ENCODE results near the gene HNRNPR. TPM values are rescaled to one million over a fixed set of nuclear protein-coding genes. Genes with fewer than 3 reads are reported as not detected.
A peak's percentile ranks its signal among the peaks of the same experiment; 100 is the strongest.

Gene HNRNPR
- total and polyA plus RNA-seq, 2 of the 8 experiments (the other 6 are each of a cell fraction or from before 2014, with no cell fraction given) = 110 to 214 TPM

- TF ChIP-seq TBP (IDR thresholded peaks at IDR 0.05; ENCODE audit: low read depth, low read length) (peak; percentile 78), ZNF274 (IDR thresholded peaks at IDR 0.05; ENCODE audit: borderline replicate concordance, extremely low read depth, low read length) (no peak), SP4 (IDR thresholded peaks at IDR 0.05; ENCODE audit: low read length) (peak; percentile 25; the same call in 1 of the 2 replicates)
Measured at GRCh38 chr1:23344111-23344986, at the start of gene HNRNPR (continued).
